ENCODE results near the gene GON7.
"Not testable (repeated sequence)": the region's sequence is repeated elsewhere in the genome, so short reads cannot be mapped to it uniquely, and the experiment has no call there.

The GON7 gene

GRCh38 chr14:93206793-93207467 is at the start of gene GON7, which contains the start of gene UBR7:
Gene GON7, minus strand, starts transcription at chr14:93207065. Its CDS starts 28 bp downstream, at chr14:93207037.
Gene UBR7, plus strand, starts transcription at chr14:93207256. Its CDS starts 36 bp downstream, at chr14:93207292.
- DNase-seq (ENCODE audit: low spot score) = peak; percentile 97

GRCh38 chr14:93249128-93249831 is 42.4 kb upstream of the GON7 start:
- DNase-seq (ENCODE audit: low spot score) = no peak

- no peak for DNase-seq (ENCODE audit: low spot score)
Observed at GRCh38 chr14:93246534-93246933, 39.7 kb upstream of the GON7 start.

GRCh38 chr14:93245764-93246420 is 39.0 kb upstream of the GON7 start:
- no peak for DNase-seq (ENCODE audit: low spot score)

GRCh38 chr14:93240678-93241000 is 33.8 kb upstream of the GON7 start:
- no peak for DNase-seq (ENCODE audit: low spot score)

GRCh38 chr14:93239869-93240677 is 33.2 kb upstream of the GON7 start:
- peak; percentile 84 for DNase-seq (ENCODE audit: low spot score)

GRCh38 chr14:93234798-93235197 is 27.9 kb upstream of the GON7 start:
- no peak for DNase-seq (ENCODE audit: low spot score)

GRCh38 chr14:93233078-93233477 is 26.2 kb upstream of the GON7 start:
- not testable (repeated sequence) for DNase-seq (ENCODE audit: low spot score)

- DNase-seq (ENCODE audit: low spot score) = no peak
Observed at GRCh38 chr14:93232159-93232558, 25.3 kb upstream of the GON7 start.

GRCh38 chr14:93231129-93231979 is 24.5 kb upstream of the GON7 start:
- no peak for DNase-seq (ENCODE audit: low spot score)

GRCh38 chr14:93230539-93230938 is 23.7 kb upstream of the GON7 start:
- DNase-seq (ENCODE audit: low spot score) = no peak

GRCh38 chr14:93228550-93228949 is 21.7 kb upstream of the GON7 start:
- DNase-seq (ENCODE audit: low spot score) = no peak

- no peak for DNase-seq (ENCODE audit: low spot score)
Observed at GRCh38 chr14:93223565-93223964, 16.7 kb upstream of the GON7 start.

- DNase-seq (ENCODE audit: low spot score) = no peak
Observed at GRCh38 chr14:93220509-93220908, 13.6 kb upstream of the GON7 start.

GRCh38 chr14:93219103-93219726 is 12.3 kb upstream of the GON7 start:
- peak; percentile 45 for DNase-seq (ENCODE audit: low spot score)

GRCh38 chr14:93214598-93214997 is 7.7 kb upstream of the GON7 start:
- no peak for DNase-seq (ENCODE audit: low spot score)

- DNase-seq (ENCODE audit: low spot score) = no peak
Observed at GRCh38 chr14:93212432-93212831, 5.6 kb upstream of the GON7 start.

GRCh38 chr14:93207468-93208308 is 823 bp upstream of the GON7 start:
- DNase-seq (ENCODE audit: low spot score) = peak; percentile 43

- no peak for DNase-seq (ENCODE audit: low spot score)
Observed at GRCh38 chr14:93201155-93201704, 5.6 kb downstream of the GON7 start.

GRCh38 chr14:93200553-93200952 is 6.3 kb downstream of the GON7 start:
- no peak for DNase-seq (ENCODE audit: low spot score)

Measured in LoVo (cell line).